ENCODE data around the gene CTR9.

DNA sequence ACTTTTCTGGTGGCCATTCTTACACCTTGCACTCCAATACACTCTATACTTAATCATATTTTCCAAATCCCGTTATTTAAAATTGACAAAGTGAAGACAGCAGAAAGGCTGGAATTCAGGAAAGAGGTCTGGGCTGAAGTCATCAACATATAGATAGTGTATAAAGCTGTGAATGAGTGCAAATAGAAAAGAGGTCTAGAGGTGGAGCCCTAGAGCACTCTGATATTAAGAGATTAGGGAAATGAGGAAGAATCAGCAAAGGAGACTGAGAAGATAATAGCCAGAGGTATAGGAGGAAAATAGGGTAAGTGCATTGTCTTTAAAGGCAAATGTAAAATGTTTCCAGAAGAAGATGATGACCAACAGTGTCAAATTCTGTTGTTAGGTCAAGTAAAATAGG, 7.9 kb downstream of the CTR9 start:
- TF ChIP-seq SIN3A (IDR thresholded peaks at IDR 0.05; ENCODE audit: borderline replicate concordance, low read depth, low read length): no peak
- TF ChIP-seq MAX (IDR thresholded peaks at IDR 0.05; ENCODE audit: low read depth): no peak
- peak; percentile 47 for TF ChIP-seq CTCF (IDR thresholded peaks at IDR 0.05)
- TF ChIP-seq CHD2 (IDR thresholded peaks at IDR 0.05; ENCODE audit: low read length, partially characterized antibody): no peak
- no peak for TF ChIP-seq RXRA (IDR thresholded peaks at IDR 0.05; ENCODE audit: borderline replicate concordance, low read depth)
- no peak for TF ChIP-seq NRF1 (IDR thresholded peaks at IDR 0.05; ENCODE audit: low read depth, low read length)
- TF ChIP-seq FOXM1 (IDR thresholded peaks at IDR 0.05; ENCODE audit: low read depth): no peak
- no peak for TF ChIP-seq POLR2AphosphoS5 (IDR thresholded peaks at IDR 0.05; ENCODE audit: low read depth, low read length)
- TF ChIP-seq TAF1 (IDR thresholded peaks at IDR 0.05; ENCODE audit: borderline replicate concordance, low read depth, low read length): no peak

Data from SK-N-SH (cell line).